GM21526 (cell line): Measurements from ENCODE around the gene AVPR2.

ENCODE experiments used
- ATAC-seq: cut with Tn5 transposase; IDR thresholded peaks from one replicate; pipeline ENCODE4 v1.9.1; 2021; ENCODE audit warnings: moderate library complexity; ENCODE audit not compliant: unreplicated experiment, low FRiP score

AVPR2 gene

GRCh38 chrX:153948002-153948466 is 43.6 kb downstream of the AVPR2 start:
- no peak for ATAC-seq

GRCh38 chrX:153948847-153949805 is 44.7 kb downstream of the AVPR2 start:
- ATAC-seq = no peak

- ATAC-seq = no peak
Observed at GRCh38 chrX:153950127-153950526, 45.7 kb downstream of the AVPR2 start.

GRCh38 chrX:153951683-153952372 is 47.4 kb downstream of the AVPR2 start:
- ATAC-seq = no peak

GRCh38 chrX:153952373-153953026 is 48.0 kb downstream of the AVPR2 start:
- ATAC-seq = no peak

- no peak for ATAC-seq
Observed at GRCh38 chrX:153953342-153953830, 48.9 kb downstream of the AVPR2 start.

GRCh38 chrX:153953892-153954557 is 49.6 kb downstream of the AVPR2 start:
- no peak for ATAC-seq

GRCh38 chrX:153954558-153955227 is 50.2 kb downstream of the AVPR2 start:
- ATAC-seq = no peak

GRCh38 chrX:153955228-153955732 is 50.8 kb downstream of the AVPR2 start:
- no peak for ATAC-seq

GRCh38 chrX:153956044-153956907 is 51.8 kb downstream of the AVPR2 start:
- no peak for ATAC-seq
